ENCODE results near the gene ZFHX3. TPM values are rescaled to one million over a fixed set of nuclear protein-coding genes. Genes with fewer than 3 reads are reported as not detected.

ZFHX3 gene
- total RNA-seq, 4 donors from 2014 or later: 19.7 to 70.4 (median 34.6) TPM

- TF ChIP-seq CTCF (IDR thresholded peaks at IDR 0.05; ENCODE audit: low read depth): no peak
These were observed 236.1 kb downstream of the ZFHX3 start for GRCh38 chr16:72811876-72812275.

GRCh38 chr16:72811188-72811720, 236.7 kb downstream of the ZFHX3 start:
- no peak for TF ChIP-seq CTCF (IDR thresholded peaks at IDR 0.05; ENCODE audit: low read depth)

GRCh38 chr16:72810480-72810879, 237.4 kb downstream of the ZFHX3 start:
- TF ChIP-seq CTCF (IDR thresholded peaks at IDR 0.05; ENCODE audit: low read depth): no peak

- no peak for TF ChIP-seq CTCF (IDR thresholded peaks at IDR 0.05; ENCODE audit: low read depth)
These were observed 238.5 kb downstream of the ZFHX3 start for GRCh38 chr16:72809446-72809845.

- no peak for TF ChIP-seq CTCF (IDR thresholded peaks at IDR 0.05; ENCODE audit: low read depth)
These were observed 239.2 kb downstream of the ZFHX3 start for GRCh38 chr16:72808754-72809153.

- no peak for TF ChIP-seq CTCF (IDR thresholded peaks at IDR 0.05; ENCODE audit: low read depth)
These were observed 240.7 kb downstream of the ZFHX3 start for GRCh38 chr16:72807245-72807644.

- TF ChIP-seq CTCF (IDR thresholded peaks at IDR 0.05; ENCODE audit: low read depth): no peak
These were observed 242.4 kb downstream of the ZFHX3 start for GRCh38 chr16:72805486-72805885.
